ENCODE results near the gene NDUFS2.
A peak's percentile ranks its signal among the peaks of the same experiment; 100 is the strongest.

NDUFS2 gene

GRCh38 chr1:161196521-161197451 is 5.4 kb upstream of the NDUFS2 start:
- FAIRE-seq, result no peak

GRCh38 chr1:161197560-161198193 is 4.5 kb upstream of the NDUFS2 start:
- no peak for FAIRE-seq

GRCh38 chr1:161198194-161198896 is 3.8 kb upstream of the NDUFS2 start:
- FAIRE-seq, result no peak

- FAIRE-seq, result no peak
These were observed 3.2 kb upstream of the NDUFS2 start, which contains the start of gene ADAMTS4 for GRCh38 chr1:161198897-161199431. Gene ADAMTS4 (minus strand): TSS chr1:161199054. CDS start chr1:161198627, 427 bp downstream.

GRCh38 chr1:161199506-161200139 is 2.5 kb upstream of the NDUFS2 start:
- FAIRE-seq, result no peak

GRCh38 chr1:161200421-161200991 is 1.7 kb upstream of the NDUFS2 start:
- no peak for FAIRE-seq

GRCh38 chr1:161200992-161201835 is 953 bp upstream of the NDUFS2 start:
- FAIRE-seq, result no peak

GRCh38 chr1:161206411-161207140 is 4.4 kb downstream of the NDUFS2 start:
- no peak for FAIRE-seq

GRCh38 chr1:161207173-161207572 is 5.0 kb downstream of the NDUFS2 start:
- FAIRE-seq, result no peak

- FAIRE-seq, result peak; percentile 52
These were observed 7.7 kb downstream of the NDUFS2 start for GRCh38 chr1:161209790-161210409.

GRCh38 chr1:161214369-161214768 is 12.2 kb downstream of the NDUFS2 start:
- FAIRE-seq, result no peak

- no peak for FAIRE-seq
These were observed 12.9 kb downstream of the NDUFS2 start, which contains the start of gene FCER1G for GRCh38 chr1:161215076-161215475. Gene FCER1G (plus strand): TSS chr1:161215295. CDS start chr1:161215322, 27 bp downstream.

- no peak for FAIRE-seq
These were observed 15.0 kb downstream of the NDUFS2 start for GRCh38 chr1:161216945-161217712.

GRCh38 chr1:161217831-161218230 is 15.7 kb downstream of the NDUFS2 start:
- FAIRE-seq, result no peak

- no peak for FAIRE-seq
These were observed 16.3 kb downstream of the NDUFS2 start for GRCh38 chr1:161218301-161219077.

- FAIRE-seq, result no peak
These were observed 17.1 kb downstream of the NDUFS2 start for GRCh38 chr1:161219078-161219892.

- FAIRE-seq, result no peak
These were observed 17.8 kb downstream of the NDUFS2 start for GRCh38 chr1:161220002-161220401.

Data from G401.6 (cell line).